Activated T-helper 1 cell treated with Interleukin-2 at 50 U/mL for 16 hours (primary cell): ENCODE results near the gene SLC1A4.

Source experiments
- DNase-seq: peaks from one replicate; pipeline ENCODE4 v3.0.0-alpha.2; 2020; ENCODE audit warnings: low read depth

SLC1A4 gene

GRCh38 chr2:65054749-65055421 is 65.7 kb downstream of the SLC1A4 start:
- DNase-seq: no peak

- peak; percentile 47 for DNase-seq
Measured at GRCh38 chr2:65055422-65056214, 66.4 kb downstream of the SLC1A4 start.

GRCh38 chr2:65056215-65057053 is 67.2 kb downstream of the SLC1A4 start, which contains the start of gene CEP68:
CEP68 (plus strand) TSS chr2:65056416; CDS start chr2:65069445, 13,029 bp downstream.
- DNase-seq: peak; percentile 90

- no peak for DNase-seq
Measured at GRCh38 chr2:65057054-65057375, 67.8 kb downstream of the SLC1A4 start.

- peak; percentile 37 for DNase-seq
Measured at GRCh38 chr2:65057391-65058052, 68.3 kb downstream of the SLC1A4 start.

- DNase-seq: no peak
Measured at GRCh38 chr2:65059071-65059470, 69.9 kb downstream of the SLC1A4 start.

- DNase-seq: no peak
Measured at GRCh38 chr2:65061146-65061909, 72.1 kb downstream of the SLC1A4 start.

- no peak for DNase-seq
Measured at GRCh38 chr2:65061910-65062339, 72.7 kb downstream of the SLC1A4 start.

GRCh38 chr2:65062843-65063825 is 73.9 kb downstream of the SLC1A4 start:
- no peak for DNase-seq

GRCh38 chr2:65064728-65065552 is 75.7 kb downstream of the SLC1A4 start:
- DNase-seq: no peak

- no peak for DNase-seq
Measured at GRCh38 chr2:65067806-65068553, 78.8 kb downstream of the SLC1A4 start.

- no peak for DNase-seq
Measured at GRCh38 chr2:65069439-65069824, 80.2 kb downstream of the SLC1A4 start.

- DNase-seq: no peak
Measured at GRCh38 chr2:65070172-65070830, 81.1 kb downstream of the SLC1A4 start.

GRCh38 chr2:65070856-65071255 is 81.7 kb downstream of the SLC1A4 start:
- DNase-seq: no peak

- no peak for DNase-seq
Measured at GRCh38 chr2:65071499-65072180, 82.4 kb downstream of the SLC1A4 start.

GRCh38 chr2:65072181-65072970 is 83.2 kb downstream of the SLC1A4 start:
- DNase-seq: no peak
